Subcutaneous adipose tissue (tissue), 4 donors: ENCODE measurements around the gene ABAT. TPM values are rescaled to one million over a fixed set of nuclear protein-coding genes. Genes with fewer than 3 reads are reported as not detected.

Experiments used
- total RNA-seq, 4 donors: library from RNA; depleted of rRNA; stranded (reverse); fragments of >200 nt; gene quantifications; one replicate each; pipeline ENCODE4 v1.1.0, GENCODE V29; 2016
- TF ChIP-seq, protein P1 (sequence below): fragments of 450-650 bp; IDR thresholded peaks from one replicate; pipeline ENCODE4 v1.5.1; 2016; ENCODE audit warnings: low read depth, mild to moderate bottlenecking, control low read depth, antibody characterized with exemption, moderate library complexity

The ABAT gene
- total RNA-seq, 4 donors from 2014 or later = 4.9 to 9.8 (median 7.0) TPM

DNA sequence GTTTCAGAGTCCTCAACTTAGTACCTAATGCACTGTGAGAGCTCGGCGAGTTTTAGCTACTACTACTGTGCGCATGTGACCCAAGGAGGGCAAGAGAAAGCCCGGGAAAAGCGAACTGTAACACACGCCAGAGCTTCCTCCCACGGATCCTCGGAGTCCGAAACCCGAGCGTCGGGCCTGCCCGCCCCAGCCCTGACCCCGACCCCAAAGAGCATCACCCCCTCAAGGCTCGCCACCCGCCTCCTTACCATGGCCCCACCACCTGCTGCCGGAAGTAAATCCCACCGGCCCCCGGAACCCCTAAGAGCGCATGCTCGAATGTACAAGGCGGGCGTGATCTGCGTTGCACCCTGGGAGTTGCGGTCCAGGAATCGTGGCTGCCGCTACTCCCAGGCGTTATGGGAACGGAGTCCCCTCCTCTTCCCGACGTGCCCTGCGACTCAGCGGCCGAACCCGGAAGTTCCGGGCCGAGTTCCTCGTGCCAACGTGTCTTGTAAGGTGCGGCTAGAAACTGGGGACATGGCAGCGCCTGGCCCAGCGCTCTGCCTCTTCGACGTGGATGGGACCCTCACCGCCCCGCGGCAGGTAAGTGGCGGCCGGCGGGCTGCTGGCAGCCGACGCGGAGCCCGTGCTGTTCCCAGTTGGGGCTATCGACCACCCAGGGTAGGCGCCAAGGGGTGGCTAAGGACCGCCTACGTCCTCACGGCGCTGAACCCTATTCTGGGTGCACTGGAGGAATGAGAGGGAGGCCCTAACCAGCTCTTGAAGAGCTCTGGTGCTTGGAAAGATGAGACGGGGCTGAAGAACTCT, 123.2 kb downstream of the ABAT start, which contains the start of the genes PMM2 and TMEM186:
Gene PMM2 (plus strand): TSS at position 476 of the 810 bp plus-strand sequence. CDS start 44 bp downstream, at position 520.
Gene TMEM186 (minus strand): TSS at position 276 of the 810 bp plus-strand sequence. CDS start 25 bp downstream, at position 251.
- TF ChIP-seq, protein P1, sequence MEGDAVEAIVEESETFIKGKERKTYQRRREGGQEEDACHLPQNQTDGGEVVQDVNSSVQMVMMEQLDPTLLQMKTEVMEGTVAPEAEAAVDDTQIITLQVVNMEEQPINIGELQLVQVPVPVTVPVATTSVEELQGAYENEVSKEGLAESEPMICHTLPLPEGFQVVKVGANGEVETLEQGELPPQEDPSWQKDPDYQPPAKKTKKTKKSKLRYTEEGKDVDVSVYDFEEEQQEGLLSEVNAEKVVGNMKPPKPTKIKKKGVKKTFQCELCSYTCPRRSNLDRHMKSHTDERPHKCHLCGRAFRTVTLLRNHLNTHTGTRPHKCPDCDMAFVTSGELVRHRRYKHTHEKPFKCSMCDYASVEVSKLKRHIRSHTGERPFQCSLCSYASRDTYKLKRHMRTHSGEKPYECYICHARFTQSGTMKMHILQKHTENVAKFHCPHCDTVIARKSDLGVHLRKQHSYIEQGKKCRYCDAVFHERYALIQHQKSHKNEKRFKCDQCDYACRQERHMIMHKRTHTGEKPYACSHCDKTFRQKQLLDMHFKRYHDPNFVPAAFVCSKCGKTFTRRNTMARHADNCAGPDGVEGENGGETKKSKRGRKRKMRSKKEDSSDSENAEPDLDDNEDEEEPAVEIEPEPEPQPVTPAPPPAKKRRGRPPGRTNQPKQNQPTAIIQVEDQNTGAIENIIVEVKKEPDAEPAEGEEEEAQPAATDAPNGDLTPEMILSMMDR = no peak

DNA sequence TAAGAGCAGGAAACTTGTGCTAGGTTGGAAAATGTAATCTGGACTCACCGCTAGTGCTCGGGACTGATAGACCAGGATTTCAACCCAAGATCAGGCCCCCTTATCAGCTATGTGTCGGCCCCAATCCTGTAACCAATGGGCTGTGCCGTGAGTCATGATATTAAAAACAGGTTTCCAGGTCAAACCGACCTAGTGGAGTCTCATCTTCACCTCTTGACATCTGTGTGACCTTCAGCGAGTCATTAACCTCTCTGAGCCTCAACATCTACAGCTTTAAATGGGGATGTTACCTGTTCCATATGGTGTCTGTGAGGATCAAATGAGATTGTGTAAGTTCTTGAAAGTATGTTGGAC, 123.7 kb downstream of the ABAT start:
- TF ChIP-seq, protein P1 = no peak

DNA sequence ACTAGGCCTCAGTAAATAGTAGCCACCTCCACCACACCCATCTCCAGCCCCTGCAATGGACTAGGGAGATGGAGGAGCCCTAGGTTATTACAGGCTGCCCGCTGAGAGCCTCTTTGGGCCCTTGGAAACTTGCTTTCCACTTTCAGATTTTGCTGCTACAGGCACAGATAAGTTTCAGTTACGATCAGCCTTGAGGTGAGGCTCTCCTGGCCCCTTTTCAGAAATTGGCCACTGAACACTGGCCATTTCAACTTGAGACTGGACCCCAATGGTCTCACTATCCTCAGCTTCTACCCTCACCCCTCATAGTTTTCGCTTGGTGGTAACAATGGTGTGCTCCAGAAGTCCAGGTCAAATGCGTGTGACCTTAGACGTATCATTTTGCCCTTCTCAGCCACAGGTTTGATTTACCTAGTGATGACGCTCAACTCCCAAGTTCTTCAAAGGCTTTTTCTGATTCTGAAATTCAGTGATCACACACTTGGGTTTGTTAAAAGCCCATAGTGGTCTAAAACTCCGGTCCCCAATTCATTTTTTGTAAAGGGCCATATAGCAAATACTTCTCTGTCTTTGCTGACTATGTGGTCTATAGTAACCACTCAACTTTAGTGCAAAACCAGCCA, 124.2 kb downstream of the ABAT start:
- TF ChIP-seq, protein P1 = no peak

DNA sequence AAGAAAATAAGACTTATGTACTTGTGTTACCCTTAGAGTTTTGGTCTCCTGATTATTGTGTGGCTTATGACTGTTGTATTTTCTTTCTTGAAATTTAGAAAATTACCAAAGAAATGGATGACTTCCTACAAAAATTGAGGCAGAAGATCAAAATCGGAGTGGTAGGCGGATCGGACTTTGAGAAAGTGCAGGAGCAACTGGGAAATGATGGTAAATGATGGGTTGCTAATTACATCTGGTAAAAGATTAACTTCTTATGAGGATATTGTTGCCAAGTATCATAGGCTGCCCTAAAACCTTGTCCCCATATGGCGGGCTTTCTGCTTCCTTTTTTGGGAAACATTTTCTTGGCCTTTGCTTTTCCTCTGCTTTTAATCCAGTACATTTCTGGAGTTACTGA, 127.3 kb downstream of the ABAT start:
- TF ChIP-seq, protein P1 = no peak

DNA sequence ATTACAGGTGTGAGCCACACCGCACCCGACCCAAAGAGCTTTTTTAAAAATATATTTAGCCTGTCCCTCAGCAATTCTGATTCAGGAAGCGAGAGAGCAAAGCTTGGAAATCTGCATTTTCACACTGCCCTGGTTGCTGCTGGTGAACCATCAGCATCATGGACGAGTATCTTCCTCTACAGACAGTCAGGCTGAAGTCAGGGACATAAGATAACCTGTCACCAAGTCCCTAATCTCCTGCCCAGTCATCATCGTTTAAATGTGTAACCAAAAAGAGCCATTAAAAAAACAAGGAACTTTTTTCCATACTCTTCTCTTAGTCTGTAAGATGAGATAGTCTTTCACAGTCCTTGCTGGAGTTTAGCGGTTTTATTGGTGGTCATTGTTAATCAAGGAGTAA, 129.9 kb downstream of the ABAT start:
- TF ChIP-seq, protein P1 = no peak

DNA sequence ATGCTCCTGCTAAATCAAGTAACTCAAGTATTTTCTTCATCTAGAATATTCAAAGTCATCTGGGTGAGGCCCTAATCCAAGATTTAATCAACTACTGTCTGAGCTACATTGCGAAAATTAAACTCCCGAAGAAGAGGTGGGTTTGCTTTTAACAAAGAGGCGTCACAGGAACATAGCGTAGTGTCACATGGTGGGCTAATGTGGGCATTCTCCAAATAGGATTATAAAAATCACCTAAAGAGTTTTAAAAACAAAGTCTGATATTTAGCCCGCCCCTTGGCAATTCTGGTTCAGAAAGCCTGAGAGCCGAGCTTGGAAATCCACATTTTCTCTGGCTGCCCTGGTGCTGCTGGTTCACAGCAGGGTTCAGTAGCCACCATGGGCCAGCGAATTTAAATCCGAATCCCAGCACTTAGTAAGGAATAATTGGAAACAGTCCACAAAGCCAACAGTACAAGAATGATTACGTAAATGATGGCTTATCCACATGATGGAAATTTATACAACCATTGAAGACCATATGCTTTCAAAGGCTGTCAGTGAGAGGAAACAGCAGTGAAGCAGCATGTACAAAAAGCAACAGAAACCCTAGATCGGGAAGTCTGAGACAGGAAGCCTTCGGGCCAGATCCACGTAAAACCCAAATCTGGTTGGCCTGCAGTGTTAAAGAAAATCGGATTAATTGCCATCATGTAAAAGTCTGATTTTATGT, 132.0 kb downstream of the ABAT start:
- TF ChIP-seq, protein P1 = no peak

DNA sequence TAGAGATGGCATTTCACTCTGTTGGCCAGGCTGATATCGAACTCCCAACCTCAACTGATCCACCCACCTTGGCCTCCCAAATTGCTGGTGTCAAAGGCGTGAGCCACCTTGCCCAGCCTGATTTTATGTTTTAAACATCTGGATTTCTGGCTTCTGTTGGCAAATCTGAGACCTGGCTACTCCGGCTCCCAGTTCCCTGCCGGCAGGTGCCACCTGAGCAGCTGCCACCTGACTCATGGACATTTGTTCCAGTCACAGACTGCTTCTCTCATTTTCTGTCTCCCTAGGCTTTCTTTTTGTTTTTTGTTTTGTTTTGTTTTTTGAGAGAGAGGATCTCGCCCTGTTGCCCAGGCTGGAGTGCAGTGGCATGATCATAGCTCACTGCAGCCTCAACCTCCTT, 132.8 kb downstream of the ABAT start:
- TF ChIP-seq, protein P1 = no peak
